Measurements from ENCODE around the gene TLN1. TPM values are rescaled to one million over a fixed set of nuclear protein-coding genes. Genes with fewer than 3 reads are reported as not detected.

The TLN1 gene
- total RNA-seq, 1 donor from 2014 or later: 56.2 TPM

DNA sequence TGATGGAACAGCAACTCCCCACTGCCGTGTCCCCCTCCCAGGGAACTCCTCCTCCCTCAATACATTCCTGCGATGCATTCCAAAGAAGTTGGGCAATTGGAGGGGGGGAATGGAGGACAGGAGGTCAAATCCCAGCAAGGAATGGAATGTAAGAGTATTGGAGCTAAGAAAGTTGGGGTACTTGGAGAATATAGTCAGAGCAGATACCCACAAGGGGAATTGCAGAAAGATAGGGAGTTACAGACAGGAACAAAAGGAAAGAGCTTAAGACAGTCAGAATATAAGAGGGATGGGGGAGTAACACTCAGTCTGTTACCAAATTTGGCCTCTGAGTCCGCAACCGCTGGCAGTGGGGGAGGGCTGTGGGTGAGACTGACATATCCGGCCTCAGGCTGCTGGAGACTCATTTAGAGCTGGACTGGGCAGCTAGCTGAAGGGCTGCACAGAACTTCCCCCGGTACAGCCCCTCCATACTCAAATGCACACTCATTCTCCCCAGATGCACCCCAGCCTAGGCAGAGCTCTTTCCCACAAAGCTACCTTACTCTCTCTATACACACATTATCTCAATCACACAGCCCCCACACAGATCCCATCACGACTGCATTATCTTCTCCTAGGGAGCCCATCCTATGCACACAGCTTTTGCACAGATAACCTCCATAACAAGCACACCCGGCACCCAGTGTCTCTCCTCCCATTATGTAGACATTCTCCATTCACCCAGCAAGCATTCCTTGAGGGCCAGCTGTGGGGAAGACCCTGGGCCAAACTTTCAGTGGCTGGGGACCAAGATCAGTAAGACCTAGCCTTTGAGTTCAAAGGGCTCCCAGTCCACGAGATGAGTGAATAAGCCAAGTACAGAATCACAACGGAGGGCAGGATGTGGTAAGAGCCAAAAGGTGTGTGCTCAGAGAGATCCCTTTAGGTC is 3.7 kb downstream of the TLN1 start:
- peaks cover 7% of the 10 kb centered on the region for H3K4me1 Mint-ChIP-seq (ENCODE audit: low read depth, unreplicated experiment)
- no peak overlapping the region for H3K27ac Mint-ChIP-seq (ENCODE audit: unreplicated experiment)
- DNase-seq: no peak

DNA sequence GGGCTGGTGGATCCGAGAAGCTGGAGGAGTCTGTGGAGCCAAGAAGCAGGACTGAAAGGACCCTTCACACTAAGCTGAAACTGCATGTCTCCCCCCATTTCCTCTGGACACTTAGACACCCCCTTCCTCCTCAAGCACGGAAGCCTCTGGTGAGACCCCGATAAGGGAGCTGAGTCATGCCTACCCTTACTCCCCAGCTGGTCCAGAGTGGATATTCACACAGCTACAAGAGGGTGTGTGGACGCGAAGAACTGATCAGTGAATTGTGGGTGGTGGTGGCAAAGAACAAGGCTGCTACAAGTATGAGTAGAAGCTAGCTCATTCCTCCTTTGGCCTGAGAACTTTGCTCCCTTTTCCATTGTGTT is 4.3 kb downstream of the TLN1 start:
- TF ChIP-seq CTCF (IDR thresholded peaks at IDR 0.05; ENCODE audit: partially characterized antibody, unreplicated experiment): no peak
- H3K36me3 Mint-ChIP-seq (ENCODE audit: unreplicated experiment): no peaks in the 10 kb centered on the region
- no peak overlapping the region for H3K27ac Mint-ChIP-seq (ENCODE audit: unreplicated experiment)
- H3K9me3 Mint-ChIP-seq (ENCODE audit: unreplicated experiment): no peaks in the 10 kb centered on the region
- H3K27me3 Mint-ChIP-seq (ENCODE audit: unreplicated experiment): peaks cover 2% of the 10 kb centered on the region
- no peak for DNase-seq
- H3K4me3 Mint-ChIP-seq (ENCODE audit: unreplicated experiment): no peak overlapping the region
- peaks cover 4% of the 10 kb centered on the region for H3K4me1 Mint-ChIP-seq (ENCODE audit: low read depth, unreplicated experiment)

More for the DNA sequence above, 3.7 kb downstream of the TLN1 start:
- no peak for TF ChIP-seq CTCF (IDR thresholded peaks at IDR 0.05; ENCODE audit: partially characterized antibody, unreplicated experiment)
- no peak overlapping the region for H3K4me3 Mint-ChIP-seq (ENCODE audit: unreplicated experiment)
- H3K36me3 Mint-ChIP-seq (ENCODE audit: unreplicated experiment): no peaks in the 10 kb centered on the region
- no peaks in the 10 kb centered on the region for H3K9me3 Mint-ChIP-seq (ENCODE audit: unreplicated experiment)
- peaks cover 2% of the 10 kb centered on the region for H3K27me3 Mint-ChIP-seq (ENCODE audit: unreplicated experiment)

DNA sequence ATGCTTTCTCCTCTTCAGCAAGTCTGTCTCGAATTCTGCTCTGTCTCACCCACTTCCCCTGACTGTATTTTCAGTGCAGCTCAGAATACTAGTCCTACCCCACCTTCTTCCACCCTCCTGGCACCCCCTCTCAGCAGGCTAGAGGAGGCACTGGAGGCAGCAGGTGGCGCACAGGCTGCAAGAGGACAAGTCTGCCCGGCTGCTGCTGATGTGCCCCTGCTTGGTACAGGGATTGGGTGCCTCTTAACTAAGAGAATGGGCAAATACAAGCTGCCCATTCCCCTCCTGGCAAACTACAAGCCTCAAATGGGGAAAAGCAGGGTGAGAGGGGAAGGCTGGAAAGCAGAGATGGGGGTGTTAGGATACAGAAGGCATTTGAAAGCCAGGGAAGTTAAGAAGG is 5.1 kb downstream of the TLN1 start:
- no peak for DNase-seq
- Mint-ChIP-seq H3K36me3 (ENCODE audit: unreplicated experiment) (no peaks in the 10 kb centered on the region), H3K9me3 (ENCODE audit: unreplicated experiment) (no peaks in the 10 kb centered on the region), H3K4me3 (ENCODE audit: unreplicated experiment) (no peak overlapping the region), H3K27me3 (ENCODE audit: unreplicated experiment) (peaks cover 4% of the 10 kb centered on the region), H3K27ac (ENCODE audit: unreplicated experiment) (no peak overlapping the region), H3K4me1 (ENCODE audit: low read depth, unreplicated experiment) (peaks cover 4% of the 10 kb centered on the region)
- no peak for TF ChIP-seq CTCF (IDR thresholded peaks at IDR 0.05; ENCODE audit: partially characterized antibody, unreplicated experiment)

DNA sequence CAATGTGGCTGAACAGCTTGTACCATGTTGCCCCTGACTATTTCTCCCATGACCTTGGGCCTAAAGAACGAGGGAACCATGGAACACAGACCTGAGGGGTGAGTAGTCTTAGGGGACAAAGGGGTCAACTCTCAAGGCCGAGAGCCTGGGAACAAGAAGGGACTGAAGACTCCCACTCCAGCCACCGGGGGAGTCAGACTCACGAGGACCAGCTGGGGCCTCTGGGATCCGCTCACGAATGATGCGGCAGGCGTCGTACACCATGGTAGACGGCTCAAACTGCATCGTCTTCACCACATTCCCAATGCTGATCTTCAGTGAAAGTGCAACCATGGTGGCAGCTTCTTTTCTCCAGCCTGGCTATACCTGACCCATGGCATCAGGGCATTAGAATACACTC is 6.6 kb downstream of the TLN1 start:
- peaks cover 2% of the 10 kb centered on the region for H3K27me3 Mint-ChIP-seq (ENCODE audit: unreplicated experiment)
- H3K4me3 Mint-ChIP-seq (ENCODE audit: unreplicated experiment): no peak overlapping the region
- DNase-seq: no peak
- no peaks in the 10 kb centered on the region for H3K4me1 Mint-ChIP-seq (ENCODE audit: low read depth, unreplicated experiment)
- no peaks in the 10 kb centered on the region for H3K36me3 Mint-ChIP-seq (ENCODE audit: unreplicated experiment)
- no peaks in the 10 kb centered on the region for H3K9me3 Mint-ChIP-seq (ENCODE audit: unreplicated experiment)
- no peak overlapping the region for H3K27ac Mint-ChIP-seq (ENCODE audit: unreplicated experiment)
- no peak for TF ChIP-seq CTCF (IDR thresholded peaks at IDR 0.05; ENCODE audit: partially characterized antibody, unreplicated experiment)

- Mint-ChIP-seq H3K27me3 (ENCODE audit: unreplicated experiment) (peaks cover 2% of the 10 kb centered on the region), H3K4me3 (ENCODE audit: unreplicated experiment) (no peak overlapping the region), H3K27ac (ENCODE audit: unreplicated experiment) (no peak overlapping the region), H3K4me1 (ENCODE audit: low read depth, unreplicated experiment) (no peaks in the 10 kb centered on the region), H3K36me3 (ENCODE audit: unreplicated experiment) (no peaks in the 10 kb centered on the region), H3K9me3 (ENCODE audit: unreplicated experiment) (no peaks in the 10 kb centered on the region)
- no peak for DNase-seq
- no peak for TF ChIP-seq CTCF (IDR thresholded peaks at IDR 0.05; ENCODE audit: partially characterized antibody, unreplicated experiment)
Observed at GRCh38 chr9:35723908-35724307, 8.1 kb downstream of the TLN1 start.

Measured in glutamatergic neuron (in vitro differentiated cells).